H1 (cell line): ENCODE results near the gene ACBD4. TPM values are rescaled to one million over a fixed set of nuclear protein-coding genes. Genes with fewer than 3 reads are reported as not detected.

ENCODE experiments used
- CEBPB ChIP-seq: IDR thresholded peaks from 2 replicates; pipeline ENCODE4 v1.6.1; 2012; ENCODE audit warnings: low read depth, low read length
- CHD7 ChIP-seq: fragments of 300-600 bp; sonication (generic); IDR thresholded peaks from 2 replicates; pipeline ENCODE4 v1.7.1; 2012; ENCODE audit warnings: low read length, moderate library complexity, mild to moderate bottlenecking, inconsistent platforms; ENCODE audit not compliant: insufficient replicate concordance
- GTF2F1 ChIP-seq: IDR thresholded peaks from 2 replicates; pipeline ENCODE4 v1.6.1; 2012; ENCODE audit warnings: low read depth, low read length, improper control_type of control experiment, borderline replicate concordance
- HDAC6 ChIP-seq: IDR thresholded peaks from one replicate; pipeline ENCODE4 v1.7.1; 2012; ENCODE audit warnings: low read depth, mild to moderate bottlenecking, inconsistent platforms, low read length, moderate library complexity
- JUN ChIP-seq: IDR thresholded peaks from 2 replicates; pipeline ENCODE4 v1.6.1; 2011; ENCODE audit warnings: low read depth, mild to moderate bottlenecking, improper control_type of control experiment, low read length
- SP2 ChIP-seq: IDR thresholded peaks from 2 replicates; pipeline ENCODE4 v1.6.1; 2012; ENCODE audit warnings: mild to moderate bottlenecking, low read length, inconsistent platforms
- SP4 ChIP-seq: IDR thresholded peaks from 2 replicates; pipeline ENCODE4 v1.6.1; 2012; ENCODE audit warnings: low read length, inconsistent platforms
- ZNF274 ChIP-seq: IDR thresholded peaks from 2 replicates; pipeline ENCODE4 v1.7.0; 2012; ENCODE audit warnings: low read length, borderline replicate concordance; ENCODE audit errors: extremely low read depth
- polyA plus RNA-seq, 7 experiments: library from polyadenylated mRNA; depleted of rRNA in 3 of 7; stranded (reverse) in 5 of 7; unstranded in 2 of 7; fragments of >200 nt in 5 of 7; fragments of 200-250 nt in 2 of 7; gene quantifications; 1 replicate in 5 of 7; 2 replicates in 1 of 7; 4 replicates in 1 of 7; pipeline versions ENCODE4 v1.2.1 to v1.2.3, GENCODE V29; 2011 to 2013; ENCODE audit warnings: missing spikeins in 2 of 7, mixed read lengths in 2 of 7
- total RNA-seq: library from RNA; stranded (reverse); fragmentation: NEBNext Ultra II Directional; extraction: Animal tissue kit (Norgen Biotek cat#: 25700); gene quantifications from 2 replicates; pipeline ENCODE4 v1.2.1, GENCODE V29; 2021

ACBD4 gene
- total and polyA plus RNA-seq, 2 of the 8 experiments (the other 6 are each of a cell fraction or from before 2014, with no cell fraction given) = 7.3 to 10.7 TPM

- TF ChIP-seq CHD7 (no peak), SP4 (no peak), CEBPB (no peak), GTF2F1 (no peak), JUN (no peak), HDAC6 (no peak), ZNF274 (no peak), SP2 (no peak)
Observed at GRCh38 chr17:45111850-45112249, 23.6 kb upstream of the ACBD4 start (continued).
